IPS-18c (cell line): ENCODE data around the gene ACOXL.

Experiments
- H3K4me3 ChIP-seq: 2 replicates; pipeline ENCODE4 v1.7.0; 2013; ENCODE audit warnings: low read depth, mild to moderate bottlenecking, low read length, moderate library complexity; ENCODE audit not compliant: insufficient read depth
- H3K9me3 ChIP-seq: one replicate; pipeline ENCODE4 v1.6.1; 2013; ENCODE audit warnings: mild to moderate bottlenecking, low read length, moderate library complexity; ENCODE audit not compliant: control insufficient read depth, insufficient read depth

The ACOXL gene

GRCh38 chr2:110743600-110743999 lies 11.2 kb downstream of the ACOXL start:
- Histone ChIP-seq H3K4me3 (no peak overlapping the region), H3K9me3 (no peaks in the 10 kb centered on the region)

- Histone ChIP-seq H3K4me3 (no peak overlapping the region), H3K9me3 (no peaks in the 10 kb centered on the region)
Measured at GRCh38 chr2:110744429-110744828, 12.1 kb downstream of the ACOXL start.

- H3K4me3 ChIP-seq = no peak overlapping the region
Measured at GRCh38 chr2:110745048-110745447, 12.7 kb downstream of the ACOXL start.

GRCh38 chr2:110746586-110747521 lies 14.5 kb downstream of the ACOXL start:
- Histone ChIP-seq H3K9me3 (no peaks in the 10 kb centered on the region), H3K4me3 (no peak overlapping the region)

More at GRCh38 chr2:110745048-110745447, 12.7 kb downstream of the ACOXL start:
- no peaks in the 10 kb centered on the region for H3K9me3 ChIP-seq

- Histone ChIP-seq H3K4me3 (no peak overlapping the region), H3K9me3 (no peaks in the 10 kb centered on the region)
Measured at GRCh38 chr2:110747522-110748488, 15.4 kb downstream of the ACOXL start.

GRCh38 chr2:110748489-110748867 lies 16.1 kb downstream of the ACOXL start:
- H3K4me3 ChIP-seq = no peak overlapping the region
- no peaks in the 10 kb centered on the region for H3K9me3 ChIP-seq

GRCh38 chr2:110751642-110752041 lies 19.3 kb downstream of the ACOXL start:
- H3K9me3 ChIP-seq = no peaks in the 10 kb centered on the region

GRCh38 chr2:110752871-110753270 lies 20.5 kb downstream of the ACOXL start:
- H3K4me3 ChIP-seq = no peak overlapping the region
- no peaks in the 10 kb centered on the region for H3K9me3 ChIP-seq

More at GRCh38 chr2:110751642-110752041, 19.3 kb downstream of the ACOXL start:
- no peak overlapping the region for H3K4me3 ChIP-seq

GRCh38 chr2:110755491-110756078 lies 23.2 kb downstream of the ACOXL start:
- no peak overlapping the region for H3K4me3 ChIP-seq
- no peaks in the 10 kb centered on the region for H3K9me3 ChIP-seq

GRCh38 chr2:110759411-110759810 lies 27.0 kb downstream of the ACOXL start:
- no peaks in the 10 kb centered on the region for H3K9me3 ChIP-seq
- H3K4me3 ChIP-seq = no peak overlapping the region

- no peaks in the 10 kb centered on the region for H3K9me3 ChIP-seq
Measured at GRCh38 chr2:110764931-110765330, 32.6 kb downstream of the ACOXL start.

GRCh38 chr2:110766291-110766690 lies 33.9 kb downstream of the ACOXL start:
- Histone ChIP-seq H3K4me3 (no peak overlapping the region), H3K9me3 (no peaks in the 10 kb centered on the region)

More at GRCh38 chr2:110764931-110765330, 32.6 kb downstream of the ACOXL start:
- H3K4me3 ChIP-seq = no peak overlapping the region

- no peaks in the 10 kb centered on the region for H3K9me3 ChIP-seq
- no peak overlapping the region for H3K4me3 ChIP-seq
Measured at GRCh38 chr2:110768591-110768990, 36.2 kb downstream of the ACOXL start.

GRCh38 chr2:110770404-110770958 lies 38.1 kb downstream of the ACOXL start:
- H3K4me3 ChIP-seq = no peak overlapping the region

GRCh38 chr2:110770959-110771431 lies 38.6 kb downstream of the ACOXL start:
- Histone ChIP-seq H3K9me3 (no peaks in the 10 kb centered on the region), H3K4me3 (no peak overlapping the region)

More at GRCh38 chr2:110770404-110770958, 38.1 kb downstream of the ACOXL start:
- H3K9me3 ChIP-seq = no peaks in the 10 kb centered on the region

GRCh38 chr2:110771547-110772382 lies 39.4 kb downstream of the ACOXL start:
- Histone ChIP-seq H3K9me3 (no peaks in the 10 kb centered on the region), H3K4me3 (no peak overlapping the region)
